Measurements from ENCODE around the gene MAP2K2. TPM values are rescaled to one million over a fixed set of nuclear protein-coding genes. Genes with fewer than 3 reads are reported as not detected.

The MAP2K2 gene
- total RNA-seq, 1 experiment from 2014 or later = 171 TPM

DNA sequence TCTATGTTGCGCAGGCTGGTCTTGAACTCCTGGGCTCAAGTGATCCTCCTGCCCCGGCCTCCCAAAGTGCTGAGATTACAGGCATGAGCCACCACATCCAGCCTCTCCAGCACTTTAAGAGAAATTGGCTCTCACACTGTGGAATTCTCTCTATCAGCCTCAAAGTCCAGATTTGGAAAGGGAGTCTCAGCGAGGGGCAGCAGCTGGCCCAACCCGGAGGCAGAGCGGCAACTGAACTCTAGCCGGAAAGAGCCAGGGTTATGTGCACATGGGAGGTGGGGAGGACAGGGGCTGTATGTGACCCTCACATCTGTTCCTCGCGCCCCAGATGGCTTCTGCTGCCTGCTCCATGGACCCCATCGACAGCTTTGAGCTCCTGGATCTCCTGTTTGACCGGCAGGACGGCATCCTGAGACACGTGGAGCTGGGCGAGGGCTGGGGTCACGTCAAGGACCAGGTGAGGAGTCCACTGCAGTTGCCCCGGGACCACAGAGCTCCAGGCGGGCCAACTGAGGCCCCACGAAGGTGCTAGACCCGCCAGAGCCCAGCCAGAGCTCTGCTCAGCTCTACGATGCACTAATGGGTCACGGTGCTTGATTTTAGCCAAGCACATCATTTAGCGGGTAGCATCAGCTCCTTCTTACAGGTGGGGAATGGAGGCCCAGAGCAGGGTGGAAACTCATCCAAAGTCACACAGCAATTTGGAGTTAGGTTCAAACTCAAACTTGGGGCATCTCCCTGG is 30.8 kb upstream of the MAP2K2 start:
- Mint-ChIP-seq H3K9me3 (ENCODE audit: unreplicated experiment) (no peaks in the 10 kb centered on the region), H3K27ac (ENCODE audit: low read depth, unreplicated experiment) (no peak overlapping the region), H3K27me3 (ENCODE audit: insufficient read depth, unreplicated experiment) (peaks cover 42% of the 10 kb centered on the region), H3K4me1 (ENCODE audit: insufficient read depth, unreplicated experiment) (no peaks in the 10 kb centered on the region), H3K36me3 (ENCODE audit: insufficient read depth, unreplicated experiment) (no peaks in the 10 kb centered on the region), H3K4me3 (ENCODE audit: unreplicated experiment) (no peak overlapping the region)
- BruUV-seq (replicated peaks) = no TSS peak
- CTCF ChIA-PET = interaction anchor here (0.5 to 3.1 kb wide), 3 partner anchors 11 to 15 kb away, joined by 4 to 13 read pairs (median 4); no protein-coding TSS in a partner anchor
- TF ChIP-seq, protein P1, sequence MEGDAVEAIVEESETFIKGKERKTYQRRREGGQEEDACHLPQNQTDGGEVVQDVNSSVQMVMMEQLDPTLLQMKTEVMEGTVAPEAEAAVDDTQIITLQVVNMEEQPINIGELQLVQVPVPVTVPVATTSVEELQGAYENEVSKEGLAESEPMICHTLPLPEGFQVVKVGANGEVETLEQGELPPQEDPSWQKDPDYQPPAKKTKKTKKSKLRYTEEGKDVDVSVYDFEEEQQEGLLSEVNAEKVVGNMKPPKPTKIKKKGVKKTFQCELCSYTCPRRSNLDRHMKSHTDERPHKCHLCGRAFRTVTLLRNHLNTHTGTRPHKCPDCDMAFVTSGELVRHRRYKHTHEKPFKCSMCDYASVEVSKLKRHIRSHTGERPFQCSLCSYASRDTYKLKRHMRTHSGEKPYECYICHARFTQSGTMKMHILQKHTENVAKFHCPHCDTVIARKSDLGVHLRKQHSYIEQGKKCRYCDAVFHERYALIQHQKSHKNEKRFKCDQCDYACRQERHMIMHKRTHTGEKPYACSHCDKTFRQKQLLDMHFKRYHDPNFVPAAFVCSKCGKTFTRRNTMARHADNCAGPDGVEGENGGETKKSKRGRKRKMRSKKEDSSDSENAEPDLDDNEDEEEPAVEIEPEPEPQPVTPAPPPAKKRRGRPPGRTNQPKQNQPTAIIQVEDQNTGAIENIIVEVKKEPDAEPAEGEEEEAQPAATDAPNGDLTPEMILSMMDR (IDR thresholded peaks at IDR 0.05; ENCODE audit: unreplicated experiment) = no peak
- intact Hi-C loops (cut with micrococcal nuclease) = no loop called here
- POLR2A ChIA-PET = interaction anchor here (0.6 kb wide), 1 partner anchor 160 kb away, joined by 4 read pairs; no protein-coding TSS in a partner anchor
- DNase-seq (ENCODE audit: unreplicated experiment) = no peak

DNA sequence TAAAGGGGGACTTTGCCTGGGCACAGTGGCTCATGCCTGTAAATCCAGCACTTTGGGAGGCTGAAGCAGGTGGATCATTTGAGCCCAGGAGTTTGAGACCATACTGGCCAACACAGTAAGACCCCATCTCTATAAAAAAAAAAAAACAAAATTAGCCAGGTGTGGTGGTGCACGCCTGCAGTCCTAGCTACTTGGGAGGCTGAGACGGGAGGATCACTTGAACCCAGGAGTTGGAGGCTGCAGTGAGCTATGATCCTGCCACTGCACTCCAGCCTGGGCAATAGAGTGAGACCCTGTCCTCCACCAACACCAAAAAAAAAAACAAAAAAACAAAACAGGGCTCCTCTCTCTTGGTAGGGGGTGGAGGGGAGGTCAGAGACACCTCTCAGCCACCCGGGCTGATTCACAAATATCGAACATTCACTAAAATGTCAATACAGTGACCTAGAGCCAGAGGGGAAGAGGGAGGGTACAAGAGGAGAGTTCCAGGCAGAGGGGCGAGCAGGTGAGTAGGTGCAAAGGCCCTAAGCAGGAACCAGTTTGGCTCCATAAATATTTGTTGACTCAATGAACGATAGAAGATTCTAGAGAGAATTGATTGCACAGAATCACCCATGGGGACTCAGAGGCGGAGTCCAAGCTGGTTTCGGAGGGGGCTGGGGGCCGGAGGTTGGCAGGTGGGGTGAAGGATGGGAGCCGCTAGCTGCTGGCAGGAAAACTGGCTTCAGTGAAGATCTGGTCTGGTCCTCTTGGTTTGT is 28.5 kb upstream of the MAP2K2 start:
- CTCF ChIA-PET = interaction anchor here (0.6 to 3.1 kb wide), 2 partner anchors 13 to 123 kb away, joined by 3 to 13 read pairs; no protein-coding TSS in a partner anchor
- no peaks in the 10 kb centered on the region for H3K36me3 Mint-ChIP-seq (ENCODE audit: insufficient read depth, unreplicated experiment)
- no peaks in the 10 kb centered on the region for H3K4me1 Mint-ChIP-seq (ENCODE audit: insufficient read depth, unreplicated experiment)
- TF ChIP-seq, protein P1 (IDR thresholded peaks at IDR 0.05; ENCODE audit: unreplicated experiment) = no peak
- no peak for DNase-seq (ENCODE audit: unreplicated experiment)
- no peaks in the 10 kb centered on the region for H3K9me3 Mint-ChIP-seq (ENCODE audit: unreplicated experiment)
- no peak overlapping the region for H3K4me3 Mint-ChIP-seq (ENCODE audit: unreplicated experiment)
- POLR2A ChIA-PET = no interaction called here
- peaks cover 50% of the 10 kb centered on the region for H3K27me3 Mint-ChIP-seq (ENCODE audit: insufficient read depth, unreplicated experiment)
- intact Hi-C loops (cut with micrococcal nuclease) = no loop called here
- H3K27ac Mint-ChIP-seq (ENCODE audit: low read depth, unreplicated experiment) = no peak overlapping the region
- BruUV-seq (replicated peaks) = no TSS peak

DNA sequence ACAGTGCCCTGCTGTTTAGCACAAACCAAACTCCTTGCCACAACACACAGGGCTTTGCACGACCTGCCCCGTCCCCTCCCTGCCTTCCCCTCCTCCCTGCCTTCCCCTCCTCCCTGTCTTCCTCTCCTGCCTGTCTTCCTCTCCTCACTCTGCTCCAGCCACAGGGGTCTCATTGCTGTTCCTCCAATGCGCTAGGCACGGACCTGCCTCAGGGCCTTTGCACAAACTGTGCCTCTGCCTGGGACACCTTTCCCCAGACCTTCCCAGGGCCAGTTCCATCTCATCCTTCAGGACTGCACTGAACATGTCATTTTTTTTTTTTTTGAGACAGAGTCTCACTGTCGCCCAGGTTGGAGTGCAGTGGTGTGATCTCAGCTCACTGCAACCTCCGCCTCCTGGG is 27.7 kb upstream of the MAP2K2 start:
- no peaks in the 10 kb centered on the region for H3K4me1 Mint-ChIP-seq (ENCODE audit: insufficient read depth, unreplicated experiment)
- ChIA-PET POLR2A (no interaction called here), CTCF (interaction anchor here (0.6 kb wide), 1 partner anchor 124 kb away, joined by 3 read pairs; no protein-coding TSS in a partner anchor)
- intact Hi-C loops (cut with micrococcal nuclease) = no loop called here
- H3K9me3 Mint-ChIP-seq (ENCODE audit: unreplicated experiment) = no peaks in the 10 kb centered on the region
- no TSS peak for BruUV-seq (replicated peaks)
- H3K4me3 Mint-ChIP-seq (ENCODE audit: unreplicated experiment) = no peak overlapping the region
- DNase-seq (ENCODE audit: unreplicated experiment) = no peak
- H3K27me3 Mint-ChIP-seq (ENCODE audit: insufficient read depth, unreplicated experiment) = peaks cover 50% of the 10 kb centered on the region
- no peak overlapping the region for H3K27ac Mint-ChIP-seq (ENCODE audit: low read depth, unreplicated experiment)
- no peaks in the 10 kb centered on the region for H3K36me3 Mint-ChIP-seq (ENCODE audit: insufficient read depth, unreplicated experiment)
- TF ChIP-seq, protein P1 (IDR thresholded peaks at IDR 0.05; ENCODE audit: unreplicated experiment) = no peak

DNA sequence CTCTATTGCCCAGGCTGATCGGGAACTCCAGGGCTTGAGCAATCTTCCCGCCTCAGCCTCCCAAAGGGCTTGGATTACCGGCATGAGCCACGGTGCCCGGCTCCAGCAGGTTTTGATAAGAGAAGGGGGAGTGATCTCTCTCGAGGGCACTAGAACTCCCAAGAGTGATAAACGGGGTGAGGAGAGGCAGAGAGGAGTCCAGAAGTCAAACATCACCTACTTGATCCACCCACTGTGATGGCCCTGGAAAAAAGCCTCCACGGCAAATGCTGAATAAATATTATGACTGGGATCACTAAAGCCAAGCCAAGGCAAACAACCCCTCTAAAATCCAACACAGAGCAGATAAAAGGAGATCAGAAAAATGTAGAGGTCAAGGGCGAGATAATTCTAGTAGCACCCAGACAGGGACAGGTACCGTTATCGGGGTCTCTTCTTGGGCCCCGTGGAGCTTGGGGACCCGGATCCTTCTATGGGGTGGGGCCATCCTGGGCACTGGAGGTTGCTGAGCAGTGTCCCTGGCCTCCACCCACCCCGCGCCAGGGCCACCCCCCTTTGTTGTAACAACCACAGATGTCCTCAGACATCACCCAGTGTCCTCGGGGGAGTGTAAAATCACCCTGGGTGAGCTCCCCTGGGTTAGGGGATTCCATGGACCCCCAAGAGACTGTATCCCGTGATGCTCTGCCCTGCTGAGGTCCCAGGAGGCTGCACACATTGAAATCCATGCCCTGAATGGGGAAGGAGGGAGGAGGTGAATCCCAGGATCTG is 25.8 kb upstream of the MAP2K2 start:
- H3K27me3 Mint-ChIP-seq (ENCODE audit: insufficient read depth, unreplicated experiment) = peaks cover 36% of the 10 kb centered on the region

More for the DNA sequence above, 25.8 kb upstream of the MAP2K2 start:
- Mint-ChIP-seq H3K36me3 (ENCODE audit: insufficient read depth, unreplicated experiment) (no peaks in the 10 kb centered on the region), H3K27ac (ENCODE audit: low read depth, unreplicated experiment) (no peak overlapping the region), H3K4me3 (ENCODE audit: unreplicated experiment) (no peak overlapping the region), H3K4me1 (ENCODE audit: insufficient read depth, unreplicated experiment) (no peaks in the 10 kb centered on the region), H3K9me3 (ENCODE audit: unreplicated experiment) (no peaks in the 10 kb centered on the region)
- BruUV-seq (replicated peaks) = no TSS peak
- TF ChIP-seq, protein P1 (IDR thresholded peaks at IDR 0.05; ENCODE audit: unreplicated experiment) = no peak
- ChIA-PET CTCF (no interaction called here), POLR2A (no interaction called here)
- DNase-seq (ENCODE audit: unreplicated experiment) = no peak
- intact Hi-C loops (cut with micrococcal nuclease) = no loop called here

Measured in MCF 10A (cell line).